B cell (primary cell): Measurements from ENCODE around the gene SRD5A1. TPM values are rescaled to one million over a fixed set of nuclear protein-coding genes. Genes with fewer than 3 reads are reported as not detected.

Experiments used
- ATAC-seq: fragments of 200-7000 bp; cut with Tn5 transposase; one replicate; pipeline ENCODE4 v1.10.0; 2021; ENCODE audit warnings: low read depth, mild to moderate bottlenecking, moderate number of reproducible peaks, moderate library complexity
- CTCF ChIA-PET: fragments of 350-600 bp; sonication (Branson Sonifier 250); formaldehyde crosslinking; loops from one replicate; lab custom pipeline; 2021; ENCODE audit warnings: antibody characterized with exemption, inconsistent platforms; lab: Charles Lee
- POLR2A ChIA-PET: fragments of 350-600 bp; sonication (Branson Sonifier 250); formaldehyde crosslinking; loops from one replicate; lab custom pipeline; 2021; ENCODE audit warnings: antibody characterized with exemption; lab: Charles Lee
- DNase-seq: peaks from one replicate; pipeline ENCODE4 v3.0.0; 2013
- H2AFZ ChIP-seq: 2 replicates; pipeline ENCODE4 v1.6.1; 2012; ENCODE audit warnings: mild to moderate bottlenecking, low read depth, low read length; ENCODE audit not compliant: insufficient read depth, poor library complexity, severe bottlenecking
- H3K27ac ChIP-seq, 2 donors: 1 replicate in 1 of 2; 2 replicates in 1 of 2; pipeline ENCODE4 v1.5.1; 2012 to 2013; ENCODE audit warnings: low read length in 2 of 2, mild to moderate bottlenecking in 2 of 2, moderate library complexity in 1 of 2
- H3K27me3 ChIP-seq, 4 experiments: fragments of 200-600 bp in 1 of 4; sonication (generic) in 1 of 4; replicated peaks in 1 of 4; 1 replicate in 2 of 4; 2 replicates in 2 of 4; pipeline versions ENCODE4 v1.6.1 to v1.7.0; 2013 to 2016; ENCODE audit warnings: low read length in 3 of 4, mild to moderate bottlenecking in 2 of 4, mixed read lengths in 1 of 4, moderate library complexity in 1 of 4; ENCODE audit not compliant: insufficient read depth in 4 of 4, control insufficient read depth in 3 of 4; ENCODE audit errors: control extremely low read depth in 1 of 4
- H3K36me3 ChIP-seq, 2 experiments: replicated peaks in 1 of 2; 1 replicate in 1 of 2; 2 replicates in 1 of 2; pipeline versions ENCODE4 v1.6.1 to v1.7.1; 2013; ENCODE audit warnings: low read length in 1 of 2; ENCODE audit not compliant: insufficient read depth in 2 of 2, control insufficient read depth in 1 of 2; ENCODE audit errors: control extremely low read depth in 1 of 2, extremely low read depth in 1 of 2
- H3K4me1 ChIP-seq, 2 donors: fragments of 200-600 bp in 1 of 2; sonication (generic) in 1 of 2; 1 replicate in 1 of 2; 2 replicates in 1 of 2; pipeline versions ENCODE4 v1.5.1 to v1.6.1; 2013 to 2017; ENCODE audit warnings: low read length in 2 of 2; ENCODE audit not compliant: control insufficient read depth in 2 of 2, insufficient read depth in 2 of 2
- H3K4me2 ChIP-seq: replicated peaks from 2 replicates; pipeline ENCODE3; 2012; ENCODE audit warnings: mild to moderate bottlenecking, low read depth, low read length; ENCODE audit not compliant: poor library complexity, severe bottlenecking
- H3K4me3 ChIP-seq, 5 experiments: fragments of 200-600 bp in 1 of 5; sonication (generic) in 1 of 5; 1 replicate in 3 of 5; 2 replicates in 2 of 5; pipeline versions ENCODE4 v1.5.1 to v1.7.0; 2011 to 2016; ENCODE audit warnings: low read length in 4 of 5, mild to moderate bottlenecking in 4 of 5, low read depth in 2 of 5, control low read depth in 1 of 5, moderate library complexity in 1 of 5; ENCODE audit not compliant: insufficient read depth in 1 of 5; ENCODE audit errors: control extremely low read depth in 1 of 5, extremely low read depth in 1 of 5
- H3K79me2 ChIP-seq: fragments of 200-600 bp; sonication (generic); one replicate; pipeline ENCODE4 v1.6.0; 2016; ENCODE audit warnings: low read length; ENCODE audit not compliant: control insufficient read depth, insufficient read depth
- H3K9ac ChIP-seq: fragments of 200-600 bp; sonication (generic); 2 replicates; pipeline ENCODE4 v1.6.1; 2017; ENCODE audit warnings: mild to moderate bottlenecking, low read length, moderate library complexity
- H3K9me3 ChIP-seq, 3 donors: one replicate each; pipeline versions ENCODE4 v1.6.1 to v1.7.1; 2013; ENCODE audit warnings: low read length in 2 of 3; ENCODE audit not compliant: control insufficient read depth in 2 of 3, insufficient read depth in 1 of 3; ENCODE audit errors: control extremely low read depth in 1 of 3
- H4K20me1 ChIP-seq: 2 replicates; pipeline ENCODE4 v1.6.0; 2012; ENCODE audit warnings: mild to moderate bottlenecking, low read length; ENCODE audit not compliant: insufficient read depth, control insufficient read depth, poor library complexity, severe bottlenecking
- H3K27ac Mint-ChIP-seq: one replicate; pipeline ENCODE4 v1.8.0; 2021; ENCODE audit warnings: mixed read lengths
- H3K27me3 Mint-ChIP-seq: one replicate; pipeline ENCODE4 v1.8.0; 2021; ENCODE audit warnings: mixed read lengths
- H3K4me1 Mint-ChIP-seq: one replicate; pipeline ENCODE4 v1.8.0; 2021; ENCODE audit warnings: mixed read lengths
- H3K4me3 Mint-ChIP-seq: one replicate; pipeline ENCODE4 v1.8.0; 2021; ENCODE audit warnings: mixed read lengths
- H3K9me3 Mint-ChIP-seq: one replicate; pipeline ENCODE4 v1.8.0; 2022; ENCODE audit warnings: mixed read lengths; ENCODE audit not compliant: insufficient read depth
- EZH2 ChIP-seq: IDR thresholded peaks from 2 replicates; pipeline ENCODE4 v1.6.1; 2012; ENCODE audit warnings: borderline replicate concordance, low read depth, mild to moderate bottlenecking, moderate library complexity, low read length; ENCODE audit not compliant: insufficient read depth, poor library complexity, severe bottlenecking
- WGBS: methylation state at CpG from one replicate; pipeline ENCODE4 v1.1.5; 2013; ENCODE audit warnings: missing lambda C conversion rate; ENCODE audit not compliant: insufficient coverage; 5-methylcytosine and 5-hydroxymethylcytosine counted together
- intact Hi-C: fragments of 100-400 bp; cut with micrococcal nuclease; formaldehyde crosslinking; loops from one replicate; pipeline ENCODE4 v1.10.0; 2022
- polyA plus RNA-seq: library from polyadenylated mRNA; depleted of rRNA; stranded (reverse); fragments of >200 nt; gene quantifications from 2 replicates; pipeline ENCODE4 v1.2.3, GENCODE V29; 2012
- total RNA-seq, 2 donors: library from RNA; stranded (reverse); fragments of 120-200 nt in 1 of 2; gene quantifications; 1 replicate in 1 of 2; 2 replicates in 1 of 2; pipeline versions ENCODE4 v1.2.3 to v1.2.4, GENCODE V29; 2013 to 2022
- TF ChIP-seq, protein P1 (sequence below): fragments of 200-600 bp; IDR thresholded peaks from one replicate; pipeline ENCODE4 v1.8.0; 2022; ENCODE audit warnings: antibody characterized with exemption, mild to moderate bottlenecking

Gene SRD5A1
- total and polyA plus RNA-seq, 2 donors (not counting 1 experiment from before 2014, with no cell fraction given) = 17.2 to 29.2 TPM

DNA sequence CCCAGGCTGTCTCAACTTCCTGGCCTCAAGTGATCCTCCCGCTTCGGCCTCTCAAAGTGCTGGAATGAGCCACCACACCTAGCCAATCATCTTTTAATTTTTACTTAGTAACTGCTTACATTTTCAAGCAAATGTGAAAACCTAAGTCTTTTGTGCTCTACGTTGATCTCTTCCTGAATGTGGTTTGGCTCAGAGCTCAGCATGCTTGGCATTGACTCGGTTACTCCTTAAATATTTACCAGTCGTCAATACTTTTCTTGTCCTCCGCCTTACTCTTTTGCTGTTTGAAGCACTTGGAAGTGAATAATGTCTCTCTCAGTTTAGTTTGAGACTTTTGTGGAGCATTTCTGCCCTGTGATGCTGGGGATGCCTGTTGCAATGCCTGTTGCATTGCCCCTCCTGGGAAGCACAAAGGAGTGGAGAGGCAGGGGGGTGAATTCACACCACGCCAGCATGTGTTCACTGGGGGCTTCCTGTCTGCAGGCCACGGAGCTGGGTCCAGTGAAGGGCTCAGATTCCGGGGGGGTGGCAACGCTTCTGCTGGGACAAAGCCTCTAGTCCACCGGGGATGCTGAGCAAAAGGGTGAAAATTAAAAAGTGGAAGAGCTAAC, 66.9 kb downstream of the SRD5A1 start:
- WGBS = 4% methylated on average over 3 of the region's 11 CpGs
- intact Hi-C loops = no loop called here

More for the DNA sequence above, 66.9 kb downstream of the SRD5A1 start:
- Mint-ChIP-seq H3K4me1 (peaks cover 2% of the 10 kb centered on the region), H3K27ac (no peak overlapping the region), H3K4me3 (no peak overlapping the region), H3K9me3 (no peaks in the 10 kb centered on the region), H3K27me3 (peaks cover 29% of the 10 kb centered on the region)
- ChIA-PET POLR2A (no interaction called here), CTCF (interaction anchor here (1.5 kb wide), 1 partner anchor 45 kb away, joined by 3 read pairs; no protein-coding TSS in a partner anchor)
- H3K79me2 ChIP-seq = no peaks in the 10 kb centered on the region
- H3K27ac ChIP-seq = no peak overlapping the region
- no peak overlapping the region for H3K4me3 ChIP-seq
- H4K20me1 ChIP-seq = no peaks in the 10 kb centered on the region
- DNase-seq (no peak), ATAC-seq (no peak)
- peaks cover 0 to 20% (median 17%) of the 10 kb centered on the region in 4 experiments for H3K27me3 ChIP-seq
- TF ChIP-seq, protein P1, sequence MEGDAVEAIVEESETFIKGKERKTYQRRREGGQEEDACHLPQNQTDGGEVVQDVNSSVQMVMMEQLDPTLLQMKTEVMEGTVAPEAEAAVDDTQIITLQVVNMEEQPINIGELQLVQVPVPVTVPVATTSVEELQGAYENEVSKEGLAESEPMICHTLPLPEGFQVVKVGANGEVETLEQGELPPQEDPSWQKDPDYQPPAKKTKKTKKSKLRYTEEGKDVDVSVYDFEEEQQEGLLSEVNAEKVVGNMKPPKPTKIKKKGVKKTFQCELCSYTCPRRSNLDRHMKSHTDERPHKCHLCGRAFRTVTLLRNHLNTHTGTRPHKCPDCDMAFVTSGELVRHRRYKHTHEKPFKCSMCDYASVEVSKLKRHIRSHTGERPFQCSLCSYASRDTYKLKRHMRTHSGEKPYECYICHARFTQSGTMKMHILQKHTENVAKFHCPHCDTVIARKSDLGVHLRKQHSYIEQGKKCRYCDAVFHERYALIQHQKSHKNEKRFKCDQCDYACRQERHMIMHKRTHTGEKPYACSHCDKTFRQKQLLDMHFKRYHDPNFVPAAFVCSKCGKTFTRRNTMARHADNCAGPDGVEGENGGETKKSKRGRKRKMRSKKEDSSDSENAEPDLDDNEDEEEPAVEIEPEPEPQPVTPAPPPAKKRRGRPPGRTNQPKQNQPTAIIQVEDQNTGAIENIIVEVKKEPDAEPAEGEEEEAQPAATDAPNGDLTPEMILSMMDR = no peak
- no peak for TF ChIP-seq EZH2
- no peak overlapping the region for H3K9ac ChIP-seq
- no peaks in the 10 kb centered on the region for H3K4me1 ChIP-seq
- H3K4me2 ChIP-seq = no peak overlapping the region
- H3K9me3 ChIP-seq = peaks cover 0 to 4% (median 2%) of the 10 kb centered on the region in 3 donors
- no peaks in the 10 kb centered on the region for H3K36me3 ChIP-seq
- H2AFZ ChIP-seq = no peak overlapping the region
